Thyroid gland (tissue), 4 donors: ENCODE results near the gene SH3YL1.

Experiments used
- POLR2A ChIP-seq, 2 donors: fragments of 450-650 bp; IDR thresholded peaks; one replicate each; pipeline ENCODE4 v1.6.1; 2017; ENCODE audit warnings: antibody characterized with exemption in 2 of 2, mild to moderate bottlenecking in 2 of 2, moderate library complexity in 1 of 2
- TF ChIP-seq, protein P1 (sequence below), 6 experiments: fragments of 200-600 bp in 3 of 6; fragments of 450-650 bp in 3 of 6; sonication (generic) in 3 of 6; IDR thresholded peaks; one replicate each; pipeline ENCODE4 v1.5.1; 2016 to 2019; ENCODE audit warnings: antibody characterized with exemption in 6 of 6, mild to moderate bottlenecking in 2 of 6, inconsistent platforms in 1 of 6, moderate library complexity in 1 of 6

DNA sequence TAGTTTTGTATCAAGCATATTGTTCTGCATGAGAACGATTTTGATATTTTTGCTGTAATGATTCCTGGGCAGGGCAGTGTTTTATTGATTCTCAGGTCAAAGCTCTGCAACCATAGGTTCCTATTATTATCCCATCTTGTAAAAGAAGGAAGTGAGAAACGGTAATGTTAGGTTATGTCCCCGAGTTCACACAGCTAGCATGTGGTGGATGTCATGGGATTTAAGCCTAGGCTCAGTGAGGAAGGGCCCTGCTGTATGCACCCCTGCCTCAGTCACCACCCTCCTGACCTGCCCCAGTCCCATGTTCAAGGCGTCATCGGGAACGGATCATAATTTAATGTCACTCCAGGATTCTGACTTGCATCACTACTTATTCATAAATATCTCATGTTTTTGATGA, 11.6 kb upstream of the SH3YL1 start:
- TF ChIP-seq, protein P1, sequence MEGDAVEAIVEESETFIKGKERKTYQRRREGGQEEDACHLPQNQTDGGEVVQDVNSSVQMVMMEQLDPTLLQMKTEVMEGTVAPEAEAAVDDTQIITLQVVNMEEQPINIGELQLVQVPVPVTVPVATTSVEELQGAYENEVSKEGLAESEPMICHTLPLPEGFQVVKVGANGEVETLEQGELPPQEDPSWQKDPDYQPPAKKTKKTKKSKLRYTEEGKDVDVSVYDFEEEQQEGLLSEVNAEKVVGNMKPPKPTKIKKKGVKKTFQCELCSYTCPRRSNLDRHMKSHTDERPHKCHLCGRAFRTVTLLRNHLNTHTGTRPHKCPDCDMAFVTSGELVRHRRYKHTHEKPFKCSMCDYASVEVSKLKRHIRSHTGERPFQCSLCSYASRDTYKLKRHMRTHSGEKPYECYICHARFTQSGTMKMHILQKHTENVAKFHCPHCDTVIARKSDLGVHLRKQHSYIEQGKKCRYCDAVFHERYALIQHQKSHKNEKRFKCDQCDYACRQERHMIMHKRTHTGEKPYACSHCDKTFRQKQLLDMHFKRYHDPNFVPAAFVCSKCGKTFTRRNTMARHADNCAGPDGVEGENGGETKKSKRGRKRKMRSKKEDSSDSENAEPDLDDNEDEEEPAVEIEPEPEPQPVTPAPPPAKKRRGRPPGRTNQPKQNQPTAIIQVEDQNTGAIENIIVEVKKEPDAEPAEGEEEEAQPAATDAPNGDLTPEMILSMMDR (IDR thresholded peaks at IDR 0.05), result no peak
- TF ChIP-seq POLR2A (IDR thresholded peaks at IDR 0.05), result no peak
